ENCODE measurements around the gene UBXN10. TPM values are rescaled to one million over a fixed set of nuclear protein-coding genes. Genes with fewer than 3 reads are reported as not detected.

The UBXN10 gene
- total RNA-seq, 1 donor from 2014 or later, result 0.37 TPM

- Histone ChIP-seq H3K4me2 (no peak overlapping the region), H3K79me2 (ENCODE audit: low read depth) (no peaks in the 10 kb centered on the region), H4K20me1 (ENCODE audit: low read depth) (no peaks in the 10 kb centered on the region), H3K4me1 (peaks cover 7% of the 10 kb centered on the region), H2AFZ (replicated peaks) (no peak overlapping the region), H3K27me3 (no peaks in the 10 kb centered on the region), H3F3A (ENCODE audit: low read depth) (no peaks in the 10 kb centered on the region), H3K9ac (no peak overlapping the region), H3K36me3 (no peaks in the 10 kb centered on the region), H3K9me3 (ENCODE audit: low read depth) (no peaks in the 10 kb centered on the region), H3K27ac (no peak overlapping the region), H3K4me3 (no peak overlapping the region)
- H3K27ac Mint-ChIP-seq, result no peak overlapping the region
- H3K4me1 Mint-ChIP-seq, result peaks cover 9% of the 10 kb centered on the region
- H3K36me3 Mint-ChIP-seq, result no peaks in the 10 kb centered on the region
- H3K4me3 Mint-ChIP-seq, result no peak overlapping the region
- TF ChIP-seq, protein P1, sequence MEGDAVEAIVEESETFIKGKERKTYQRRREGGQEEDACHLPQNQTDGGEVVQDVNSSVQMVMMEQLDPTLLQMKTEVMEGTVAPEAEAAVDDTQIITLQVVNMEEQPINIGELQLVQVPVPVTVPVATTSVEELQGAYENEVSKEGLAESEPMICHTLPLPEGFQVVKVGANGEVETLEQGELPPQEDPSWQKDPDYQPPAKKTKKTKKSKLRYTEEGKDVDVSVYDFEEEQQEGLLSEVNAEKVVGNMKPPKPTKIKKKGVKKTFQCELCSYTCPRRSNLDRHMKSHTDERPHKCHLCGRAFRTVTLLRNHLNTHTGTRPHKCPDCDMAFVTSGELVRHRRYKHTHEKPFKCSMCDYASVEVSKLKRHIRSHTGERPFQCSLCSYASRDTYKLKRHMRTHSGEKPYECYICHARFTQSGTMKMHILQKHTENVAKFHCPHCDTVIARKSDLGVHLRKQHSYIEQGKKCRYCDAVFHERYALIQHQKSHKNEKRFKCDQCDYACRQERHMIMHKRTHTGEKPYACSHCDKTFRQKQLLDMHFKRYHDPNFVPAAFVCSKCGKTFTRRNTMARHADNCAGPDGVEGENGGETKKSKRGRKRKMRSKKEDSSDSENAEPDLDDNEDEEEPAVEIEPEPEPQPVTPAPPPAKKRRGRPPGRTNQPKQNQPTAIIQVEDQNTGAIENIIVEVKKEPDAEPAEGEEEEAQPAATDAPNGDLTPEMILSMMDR (IDR thresholded peaks at IDR 0.05), result no peak
- TF ChIP-seq EZH2 (IDR thresholded peaks at IDR 0.05) (no peak), EZH2phosphoT487 (IDR thresholded peaks at IDR 0.05) (no peak)
- no peaks in the 10 kb centered on the region for H3K9me3 Mint-ChIP-seq
- peaks cover 5% of the 10 kb centered on the region for H3K27me3 Mint-ChIP-seq (ENCODE audit: insufficient read depth, low read depth)
- DNase-seq (ENCODE audit: low spot score), result no peak
Measured at GRCh38 chr1:20150326-20150705, 35.6 kb upstream of the UBXN10 start.

DNA sequence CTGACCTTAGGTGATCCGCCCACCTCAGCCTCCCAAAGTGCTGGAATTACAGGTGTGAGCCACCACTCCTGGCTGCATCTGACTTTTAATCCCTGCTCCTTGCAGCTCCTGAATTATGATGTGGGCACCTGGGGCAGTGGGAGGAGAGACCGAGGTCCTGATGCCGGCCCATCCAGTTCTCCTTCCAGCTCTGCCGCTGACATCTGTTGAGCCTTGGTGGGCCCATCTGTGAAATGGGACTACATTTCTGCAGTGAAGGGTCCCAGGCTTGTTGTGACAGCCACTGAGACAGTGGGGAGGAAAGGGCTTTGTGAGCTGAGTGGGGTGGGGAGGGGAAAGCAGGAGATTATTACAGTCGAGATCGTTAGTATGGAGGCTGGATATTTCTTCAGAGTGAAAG is 34.9 kb upstream of the UBXN10 start:
- no peak overlapping the region for H3K4me2 ChIP-seq
- Mint-ChIP-seq H3K9me3 (no peaks in the 10 kb centered on the region), H3K27me3 (ENCODE audit: insufficient read depth, low read depth) (peaks cover 5% of the 10 kb centered on the region), H3K4me3 (no peak overlapping the region), H3K4me1 (peaks cover 9% of the 10 kb centered on the region), H3K27ac (no peak overlapping the region), H3K36me3 (no peaks in the 10 kb centered on the region)
- peaks cover 7% of the 10 kb centered on the region for H3K4me1 ChIP-seq
- H4K20me1 ChIP-seq (ENCODE audit: low read depth), result no peaks in the 10 kb centered on the region
- H3K27ac ChIP-seq, result no peak overlapping the region
- no peaks in the 10 kb centered on the region for H3K9me3 ChIP-seq (ENCODE audit: low read depth)
- H3K4me3 ChIP-seq, result no peak overlapping the region
- no peak overlapping the region for H2AFZ ChIP-seq (replicated peaks)
- no peaks in the 10 kb centered on the region for H3F3A ChIP-seq (ENCODE audit: low read depth)
- no peaks in the 10 kb centered on the region for H3K79me2 ChIP-seq (ENCODE audit: low read depth)
- TF ChIP-seq, protein P1 (IDR thresholded peaks at IDR 0.05), result no peak
- no peak for TF ChIP-seq EZH2 (IDR thresholded peaks at IDR 0.05)
- no peak for DNase-seq (ENCODE audit: low spot score)
- H3K27me3 ChIP-seq, result no peaks in the 10 kb centered on the region
- H3K9ac ChIP-seq, result no peak overlapping the region
- H3K36me3 ChIP-seq, result no peaks in the 10 kb centered on the region

GRCh38 chr1:20151906-20152598 is 33.8 kb upstream of the UBXN10 start:
- Mint-ChIP-seq H3K27me3 (ENCODE audit: insufficient read depth, low read depth) (peaks cover 3% of the 10 kb centered on the region), H3K27ac (peak overlapping the region; percentile 33), H3K4me1 (peaks cover 7% of the 10 kb centered on the region), H3K9me3 (no peaks in the 10 kb centered on the region), H3K36me3 (no peaks in the 10 kb centered on the region), H3K4me3 (peak overlapping the region; percentile 64)
- Histone ChIP-seq H3K27ac (no peak overlapping the region), H2AFZ (replicated peaks) (peak overlapping the region; percentile 78), H3K36me3 (no peaks in the 10 kb centered on the region), H3K79me2 (ENCODE audit: low read depth) (no peaks in the 10 kb centered on the region), H4K20me1 (ENCODE audit: low read depth) (no peaks in the 10 kb centered on the region), H3K9me3 (ENCODE audit: low read depth) (no peaks in the 10 kb centered on the region), H3K4me3 (peak overlapping the region; percentile 33), H3F3A (ENCODE audit: low read depth) (no peaks in the 10 kb centered on the region), H3K4me2 (peak overlapping the region; percentile 71), H3K4me1 (peaks cover 4% of the 10 kb centered on the region), H3K27me3 (no peaks in the 10 kb centered on the region), H3K9ac (no peak overlapping the region)
- peak; percentile 89 for DNase-seq (ENCODE audit: low spot score)
- TF ChIP-seq EZH2phosphoT487 (IDR thresholded peaks at IDR 0.05), result no peak
- TF ChIP-seq, protein P1 (IDR thresholded peaks at IDR 0.05), result peak; percentile 84

All from neural progenitor cell (in vitro differentiated cells).